GM15510 (cell line): ENCODE measurements around the gene CCT7.

Experiments used
- POLR2A ChIP-seq: IDR thresholded peaks from 3 replicates; pipeline ENCODE4 v1.6.1; 2011; ENCODE audit warnings: borderline replicate concordance; ENCODE audit not compliant: insufficient read length; ENCODE audit errors: extremely low read depth

Gene CCT7

DNA sequence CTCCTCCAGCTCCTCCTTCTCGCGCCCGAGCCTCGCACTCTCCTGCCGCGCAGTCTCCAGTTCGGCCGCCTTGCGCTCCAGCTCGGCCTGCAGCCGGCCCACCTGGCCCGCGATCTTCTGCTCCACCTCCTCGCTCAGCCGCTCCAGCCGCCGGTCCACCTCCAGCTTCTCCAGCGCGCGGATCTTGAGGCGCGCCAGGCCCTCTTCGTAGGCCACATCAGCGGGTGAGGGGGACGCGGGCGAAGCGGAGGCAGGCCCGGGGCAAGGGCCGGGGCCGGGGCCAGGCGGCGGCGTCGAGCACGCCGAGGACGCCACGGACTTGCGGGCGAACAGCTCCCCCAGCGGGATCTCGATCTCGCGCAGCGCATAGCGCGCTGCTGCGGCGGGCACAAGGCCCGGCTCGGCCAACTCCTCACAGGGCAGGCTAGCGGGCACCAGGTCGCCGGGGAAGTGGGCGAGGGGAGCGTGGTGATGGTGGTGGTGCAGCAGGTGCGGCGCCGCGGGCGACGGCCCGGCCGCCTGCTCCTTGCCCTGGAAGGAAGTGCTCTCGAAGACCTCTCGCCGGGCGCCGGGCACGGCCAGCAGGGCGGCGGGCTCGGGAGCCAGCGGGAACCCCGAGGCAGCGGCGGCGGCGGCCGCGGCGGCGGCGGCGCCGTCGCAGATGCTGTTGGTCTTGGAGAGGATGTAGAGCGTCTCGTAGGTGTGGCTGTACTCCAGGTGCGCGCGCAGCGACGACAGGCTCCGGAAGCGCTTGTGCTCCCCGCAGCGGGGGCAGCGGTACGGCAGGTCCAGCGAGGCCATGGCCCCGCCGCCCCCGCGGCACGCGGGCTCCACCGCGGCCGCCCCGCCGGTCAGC is 35.0 kb downstream of the CCT7 start:
- no peak for TF ChIP-seq POLR2A

DNA sequence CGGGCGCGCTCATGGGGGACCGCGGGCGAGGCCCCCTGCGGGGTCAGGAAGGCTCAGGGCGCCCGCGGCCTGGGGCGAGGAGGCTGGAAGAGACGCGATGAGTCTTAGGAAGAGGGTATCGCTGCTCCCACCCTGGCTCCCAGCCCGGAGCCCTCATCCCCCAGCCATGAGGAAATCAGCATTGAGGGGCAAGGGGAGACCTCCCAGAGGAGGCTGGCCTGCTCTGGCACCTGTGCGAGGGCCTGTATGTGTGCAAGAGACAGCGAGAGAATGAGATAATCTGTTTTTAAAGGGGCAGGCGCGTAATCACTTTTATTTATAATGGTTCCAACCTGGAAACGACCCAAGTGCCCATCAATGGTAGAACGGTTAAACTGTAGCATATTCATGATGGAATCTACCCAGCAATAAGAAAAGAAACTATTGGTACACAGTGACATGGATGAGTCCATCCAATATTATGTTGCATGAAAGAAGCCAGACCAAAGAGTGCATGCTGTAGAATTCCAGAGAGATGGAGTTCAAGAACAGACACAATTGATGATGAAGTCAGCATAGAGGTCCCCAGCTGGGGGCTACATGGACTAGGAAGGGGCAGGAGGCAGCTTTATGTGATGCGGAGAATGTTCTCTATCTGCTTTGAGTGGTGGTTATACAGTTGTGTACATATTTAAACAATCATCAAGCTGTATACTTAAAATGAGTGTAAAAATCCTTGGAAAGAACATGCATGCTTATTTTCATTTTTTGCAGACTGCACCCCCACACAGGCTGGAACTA is 35.8 kb downstream of the CCT7 start:
- TF ChIP-seq POLR2A = no peak

DNA sequence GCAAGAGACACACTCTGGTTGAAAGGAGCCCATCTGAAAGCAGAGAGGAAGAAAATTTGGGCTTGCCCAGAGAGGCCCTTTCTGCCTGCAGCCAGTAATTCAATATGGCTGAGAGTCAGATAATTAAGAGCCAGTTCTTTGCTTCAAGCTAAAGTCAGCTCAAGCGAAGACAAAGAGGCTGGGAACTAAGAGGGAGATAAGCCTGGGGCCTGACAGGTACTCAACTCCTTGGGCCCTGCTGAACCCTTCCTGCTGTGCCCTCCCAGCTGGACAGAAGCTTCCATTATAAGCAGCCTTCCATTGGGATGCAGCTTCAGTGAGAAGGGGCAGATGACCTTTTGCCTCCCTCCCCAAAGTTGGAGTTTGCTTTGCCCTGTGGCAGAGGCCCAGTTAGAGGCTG is 38.2 kb downstream of the CCT7 start:
- no peak for TF ChIP-seq POLR2A

DNA sequence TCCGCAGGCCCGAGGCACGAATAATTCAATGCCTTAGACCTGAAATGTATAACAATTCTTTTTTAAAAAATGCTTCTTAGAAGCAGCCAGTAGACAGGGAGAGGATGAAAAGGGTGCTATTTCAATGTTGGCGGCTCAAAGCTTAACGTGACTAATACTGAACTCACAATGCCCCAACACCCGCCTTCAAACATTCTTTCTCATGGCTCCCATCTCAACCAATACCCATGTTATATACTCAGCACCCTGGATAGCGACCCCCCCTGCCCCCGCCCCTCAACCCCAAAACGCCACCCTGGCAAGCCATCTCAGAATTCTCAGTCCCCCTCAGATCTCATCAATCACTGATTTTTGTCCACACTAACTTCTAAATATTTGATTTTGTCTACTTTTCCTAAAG is 45.7 kb downstream of the CCT7 start:
- TF ChIP-seq POLR2A = no peak

DNA sequence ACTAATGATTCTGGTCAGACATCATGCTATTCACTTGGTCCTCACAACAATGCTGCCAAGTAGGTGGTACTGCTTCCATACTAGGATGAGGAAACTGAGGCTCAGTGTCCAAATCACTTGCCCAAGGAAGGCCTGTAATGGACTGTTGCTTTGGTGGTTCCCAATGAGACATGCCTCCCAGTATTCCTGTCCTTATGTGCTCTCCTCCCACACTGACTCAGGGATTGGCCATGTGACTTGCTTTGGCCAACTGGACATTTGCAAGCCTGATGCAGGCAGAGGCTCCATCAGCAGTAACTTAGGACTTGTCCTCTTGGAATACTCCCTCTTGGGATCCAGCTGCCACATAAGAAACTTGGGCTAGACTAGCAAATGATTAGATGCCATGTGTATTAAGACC is 47.1 kb downstream of the CCT7 start:
- no peak for TF ChIP-seq POLR2A

DNA sequence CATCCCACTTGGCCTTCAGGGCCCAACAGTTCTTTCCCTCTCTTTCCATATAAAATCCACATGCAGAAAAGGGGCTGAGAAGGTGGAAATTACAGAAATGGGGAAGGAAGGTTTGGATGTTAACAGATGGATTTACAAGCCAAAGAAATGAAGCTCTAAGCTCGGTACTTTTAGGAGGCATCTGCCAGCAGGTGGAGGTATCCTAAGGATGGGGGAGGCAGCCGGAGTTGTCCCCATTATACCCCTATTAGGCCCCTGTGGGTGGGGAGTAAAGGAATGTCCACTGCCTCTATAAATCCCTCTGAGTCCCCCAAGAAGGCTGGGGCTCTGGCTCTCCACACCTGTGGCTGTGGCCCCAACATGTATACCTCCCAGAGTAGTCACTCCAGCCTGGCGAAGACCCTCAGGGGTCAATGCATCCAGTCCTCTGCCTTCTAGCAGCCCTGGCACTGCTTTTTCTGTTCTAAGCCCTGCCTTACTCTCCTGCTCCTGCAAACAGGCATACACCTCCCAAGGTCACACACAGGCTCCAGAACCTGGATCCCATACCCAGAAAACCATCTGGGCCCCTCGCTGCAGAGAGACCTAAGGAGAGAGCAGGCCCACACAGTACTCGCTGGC is 48.9 kb downstream of the CCT7 start:
- TF ChIP-seq POLR2A = no peak

DNA sequence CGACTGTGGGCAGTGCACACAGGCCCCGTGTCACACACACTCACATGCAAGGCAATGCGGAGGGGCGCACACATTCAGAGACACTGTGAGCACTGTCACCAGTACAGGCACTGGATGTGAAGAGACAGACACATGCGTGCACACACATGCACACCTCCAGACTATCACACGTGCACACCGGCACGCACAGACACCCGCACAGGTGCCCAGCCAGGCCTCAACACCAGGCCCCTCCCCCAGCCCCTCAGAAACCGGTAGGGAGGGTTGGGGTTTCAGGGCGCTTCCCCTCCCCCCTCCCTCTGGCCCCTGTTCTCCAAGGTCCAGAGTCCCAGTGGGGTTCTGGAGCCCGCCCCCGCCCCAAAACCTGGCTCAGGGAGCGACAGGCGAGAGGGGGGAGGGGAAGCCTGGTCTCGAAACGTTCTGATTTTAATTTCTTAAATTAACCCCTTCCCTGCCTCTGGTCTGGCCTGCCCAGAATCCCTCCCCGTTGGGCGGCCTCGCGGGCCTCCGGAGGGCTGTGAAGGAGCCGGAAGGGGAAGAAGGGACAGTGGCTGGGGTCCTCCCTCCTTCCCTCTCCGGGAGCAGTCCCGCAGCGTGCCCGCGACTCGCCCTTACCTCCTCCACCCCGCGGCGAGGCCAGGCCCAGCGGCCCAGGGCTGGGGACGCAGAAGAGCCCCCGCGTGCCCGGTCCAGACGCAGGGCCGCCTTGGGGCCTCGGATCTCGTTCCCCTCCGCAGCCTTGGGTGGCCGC is 49.6 kb downstream of the CCT7 start:
- TF ChIP-seq POLR2A = peak; percentile 17

DNA sequence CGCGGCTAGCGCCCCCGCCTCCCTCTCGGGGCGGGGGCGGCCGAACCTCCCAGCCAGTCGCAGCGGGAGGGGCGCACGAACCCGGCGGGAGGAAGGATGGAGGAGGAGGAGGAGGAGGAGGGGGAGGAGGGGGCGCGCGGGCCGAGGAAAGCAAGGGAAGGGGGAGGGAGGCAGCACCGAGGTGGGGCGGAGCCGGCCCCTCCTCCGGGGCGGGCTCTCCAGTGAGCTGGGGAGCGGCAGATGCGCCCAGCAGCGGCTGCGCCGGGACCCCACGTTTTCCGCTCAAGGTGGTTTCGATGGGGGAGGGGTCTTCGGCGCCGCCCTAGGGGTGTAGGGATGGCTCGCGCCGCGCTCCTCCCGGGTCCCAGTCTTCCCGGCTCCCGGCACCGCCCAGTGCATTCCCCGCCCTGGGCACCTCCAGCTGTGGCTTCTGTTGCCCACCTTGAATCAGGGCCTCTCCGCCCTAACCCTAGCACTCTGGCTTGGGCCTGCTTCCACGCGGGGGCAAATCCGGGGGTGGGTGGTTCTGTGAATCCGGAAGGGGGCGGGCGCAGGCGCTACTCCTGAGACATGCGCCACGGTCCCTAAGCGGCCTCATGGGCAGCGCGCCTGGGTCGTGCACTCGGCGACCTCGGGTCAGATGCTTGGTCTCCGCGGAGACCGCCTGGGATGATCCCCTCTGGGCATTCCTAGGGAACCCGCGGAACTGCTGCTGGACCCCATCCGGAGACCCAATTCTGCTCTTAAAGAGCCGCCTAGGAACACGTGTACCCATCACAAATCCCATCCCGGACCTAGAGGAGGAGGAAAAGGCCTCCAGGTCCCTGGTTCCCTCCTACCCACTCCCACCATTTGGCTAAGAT is 50.4 kb downstream of the CCT7 start, which contains the start of gene FBXO41:
Gene FBXO41 (minus strand): TSS at position 183 of the 863 bp plus-strand sequence. CDS start 14,848 bp downstream, outside the sequence.
- peak; percentile 58 for TF ChIP-seq POLR2A

DNA sequence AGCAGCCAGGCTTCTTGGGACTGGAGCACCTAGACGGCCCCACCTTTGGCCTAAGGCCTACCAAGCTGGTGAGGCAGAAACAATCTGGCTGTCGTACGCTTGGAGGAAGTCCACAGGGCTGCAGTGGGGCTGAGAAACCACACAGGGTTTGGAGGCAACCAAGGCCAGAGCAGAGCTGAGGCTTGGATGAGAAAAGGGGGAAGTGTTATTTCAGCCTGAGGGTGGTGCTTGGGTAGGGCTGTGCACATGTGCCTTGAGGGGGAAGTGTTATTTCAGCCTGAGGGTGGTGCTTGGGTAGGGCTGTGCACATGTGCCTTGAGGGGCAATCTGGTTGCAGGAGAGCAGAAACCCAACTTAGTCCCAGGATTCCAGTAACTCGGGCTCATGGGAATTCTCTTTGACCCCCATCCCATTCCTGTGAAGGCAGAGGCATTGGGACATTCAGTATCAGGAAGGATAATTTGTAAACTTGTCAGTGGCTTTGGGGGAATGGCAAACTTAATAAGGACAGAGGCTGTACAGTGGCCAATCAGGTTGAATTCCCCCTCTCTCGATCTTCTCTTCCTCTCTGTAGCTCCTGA is 51.1 kb downstream of the CCT7 start:
- TF ChIP-seq POLR2A = no peak

DNA sequence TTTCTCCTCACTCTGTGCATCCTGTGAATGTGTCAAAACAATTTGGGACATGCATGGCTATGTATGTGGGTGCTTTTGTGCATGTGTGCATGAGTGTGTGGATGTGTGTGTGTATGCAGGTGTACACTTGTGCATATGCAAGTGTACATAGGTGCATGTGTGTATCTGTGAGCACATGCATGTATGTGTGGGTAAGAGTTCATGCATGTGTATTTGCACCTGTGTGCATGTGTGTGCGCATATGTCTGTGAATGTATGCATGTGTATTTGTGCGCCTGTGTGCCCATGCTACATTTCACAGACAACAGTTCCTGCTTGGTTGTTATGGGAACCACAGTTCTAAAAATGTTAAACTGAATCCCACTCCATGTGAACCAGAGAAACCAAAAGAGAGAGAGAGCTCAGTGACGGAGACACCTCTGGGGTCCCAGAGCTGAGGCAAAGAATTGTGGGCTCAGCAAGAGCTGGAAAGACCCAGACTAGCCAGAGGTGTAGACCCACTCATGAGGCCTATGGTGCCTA is 52.1 kb downstream of the CCT7 start:
- no peak for TF ChIP-seq POLR2A

DNA sequence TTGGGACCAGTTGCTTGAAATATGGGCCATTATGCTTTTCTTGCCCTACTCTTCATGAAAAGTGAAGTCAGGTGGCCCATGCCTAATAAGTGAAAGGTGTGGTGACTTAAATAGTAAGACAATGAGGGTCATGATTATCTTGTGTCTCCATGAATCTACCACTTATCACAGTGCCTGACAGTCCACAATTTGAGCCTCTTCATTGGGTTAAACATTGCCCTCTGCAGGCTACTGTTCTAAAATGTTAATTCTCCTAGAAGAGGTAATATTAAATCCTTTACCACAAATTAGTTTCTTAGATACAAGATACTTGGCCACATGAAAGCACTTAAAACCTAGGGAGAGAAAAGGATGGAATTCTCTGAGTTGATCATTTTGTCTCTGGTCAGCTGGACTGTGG is 55.2 kb downstream of the CCT7 start:
- TF ChIP-seq POLR2A = no peak

DNA sequence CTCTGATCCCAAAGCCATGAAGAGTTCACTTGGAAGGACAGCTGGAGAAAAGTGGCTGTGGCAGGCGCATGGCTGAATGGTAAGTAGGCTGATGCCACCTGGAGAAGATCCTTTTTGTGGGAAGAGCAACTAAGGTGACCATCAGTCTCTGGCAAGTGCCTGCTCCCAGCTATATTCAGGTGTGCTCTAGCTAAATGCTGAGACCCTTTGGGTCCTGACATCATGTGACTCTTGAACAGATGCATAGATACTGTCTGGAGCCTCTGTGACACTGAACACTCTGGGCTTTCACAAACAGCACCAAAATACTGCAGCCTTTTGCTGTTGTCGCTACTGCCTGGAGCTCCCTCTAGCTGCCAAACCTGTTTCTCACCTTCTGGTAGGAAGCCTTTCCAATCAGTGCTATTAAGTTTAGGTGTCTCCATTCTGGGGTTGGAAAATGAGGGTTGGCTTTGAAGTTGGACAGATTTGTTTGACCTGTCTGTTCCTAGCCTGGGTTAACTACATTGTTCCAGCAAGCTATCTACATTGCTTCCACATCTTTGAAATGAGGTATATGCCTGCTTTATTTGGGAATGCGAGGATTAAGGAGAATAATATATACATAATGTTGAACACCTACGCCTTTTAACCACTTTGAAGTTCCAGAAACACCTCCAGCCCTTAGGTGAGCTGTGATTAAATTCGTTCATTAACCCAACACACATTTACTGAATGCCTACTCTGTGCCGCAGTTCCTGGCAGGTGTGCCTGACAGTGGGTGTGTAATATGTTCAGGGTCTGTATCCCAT is 56.1 kb downstream of the CCT7 start:
- no peak for TF ChIP-seq POLR2A

DNA sequence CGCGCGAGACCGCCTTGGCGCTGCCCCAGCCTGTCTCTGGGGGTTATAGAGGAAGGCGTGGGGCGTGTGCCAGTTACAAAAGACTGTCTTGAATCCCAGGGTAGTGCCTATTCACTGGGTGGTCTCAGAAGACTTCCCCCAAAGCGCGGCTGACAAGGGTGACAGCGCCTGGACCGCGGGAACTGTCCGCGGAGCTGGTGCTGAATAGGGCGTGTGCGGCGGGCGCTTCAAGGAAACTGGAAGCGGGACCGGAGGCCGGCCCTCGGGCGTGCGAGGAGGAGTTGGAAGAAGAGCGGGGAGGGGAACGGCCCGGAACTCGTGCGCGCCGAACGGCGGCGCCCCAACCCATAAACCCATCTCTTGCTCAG is 57.0 kb downstream of the CCT7 start:
- no peak for TF ChIP-seq POLR2A
